IMR-90 (cell line): ENCODE measurements around the gene ZNF219.

ENCODE experiments used
- BHLHE40 ChIP-seq: fragments of 150-350 bp; IDR thresholded peaks from 2 replicates; pipeline ENCODE4 v1.6.1; 2016; ENCODE audit warnings: mild to moderate bottlenecking, low read depth, low read length
- CEBPB ChIP-seq: IDR thresholded peaks from 2 replicates; pipeline ENCODE4 v1.6.1; 2012; ENCODE audit warnings: low read depth, low read length, improper control_type of control experiment
- CHD1 ChIP-seq: IDR thresholded peaks from 2 replicates; pipeline ENCODE4 v1.6.1; 2012; ENCODE audit warnings: low read depth, low read length, improper control_type of control experiment
- ELK1 ChIP-seq: fragments of 150-350 bp; IDR thresholded peaks from 2 replicates; pipeline ENCODE4 v1.6.1; 2016; ENCODE audit warnings: low read depth, mild to moderate bottlenecking, low read length, moderate library complexity, borderline replicate concordance
- MAFK ChIP-seq: IDR thresholded peaks from 2 replicates; pipeline ENCODE4 v1.6.1; 2012; ENCODE audit warnings: low read depth, low read length, improper control_type of control experiment
- MXI1 ChIP-seq: IDR thresholded peaks from 2 replicates; pipeline ENCODE4 v1.6.1; 2012; ENCODE audit warnings: low read depth, mild to moderate bottlenecking, low read length, moderate library complexity, borderline replicate concordance
- POLR2A ChIP-seq: IDR thresholded peaks from 2 replicates; pipeline ENCODE4 v1.6.1; 2012; ENCODE audit warnings: mild to moderate bottlenecking, low read depth, low read length
- RAD21 ChIP-seq: IDR thresholded peaks from 2 replicates; pipeline ENCODE4 v1.6.1; 2012; ENCODE audit warnings: low read length, improper control_type of control experiment
- RCOR1 ChIP-seq: IDR thresholded peaks from 2 replicates; pipeline ENCODE4 v1.6.1; 2012; ENCODE audit warnings: mild to moderate bottlenecking, low read length, improper control_type of control experiment; ENCODE audit not compliant: insufficient replicate concordance
- RFX5 ChIP-seq: IDR thresholded peaks from 2 replicates; pipeline ENCODE4 v1.8.0; 2012; ENCODE audit warnings: low read depth, mild to moderate bottlenecking, low read length, moderate library complexity
- SMC3 ChIP-seq: fragments of 150-350 bp; IDR thresholded peaks from 2 replicates; pipeline ENCODE4 v1.6.1; 2016; ENCODE audit warnings: low read depth, mild to moderate bottlenecking, antibody characterized with exemption, low read length, moderate library complexity
- TF ChIP-seq, protein P1 (sequence below): conservative IDR thresholded peaks from 2 replicates; pipeline ENCODE4 v1.5.1; 2012; ENCODE audit warnings: mild to moderate bottlenecking, low read depth, low read length, improper control_type of control experiment
- TF ChIP-seq, protein P2 (sequence below): fragments of 150-350 bp; IDR thresholded peaks from 2 replicates; pipeline ENCODE4 v1.6.1; 2017; ENCODE audit warnings: mild to moderate bottlenecking, antibody characterized with exemption, low read length, low read depth

GRCh38 chr14:21059842-21060613 is 38.4 kb downstream of the ZNF219 start:
- TF ChIP-seq, protein P1, sequence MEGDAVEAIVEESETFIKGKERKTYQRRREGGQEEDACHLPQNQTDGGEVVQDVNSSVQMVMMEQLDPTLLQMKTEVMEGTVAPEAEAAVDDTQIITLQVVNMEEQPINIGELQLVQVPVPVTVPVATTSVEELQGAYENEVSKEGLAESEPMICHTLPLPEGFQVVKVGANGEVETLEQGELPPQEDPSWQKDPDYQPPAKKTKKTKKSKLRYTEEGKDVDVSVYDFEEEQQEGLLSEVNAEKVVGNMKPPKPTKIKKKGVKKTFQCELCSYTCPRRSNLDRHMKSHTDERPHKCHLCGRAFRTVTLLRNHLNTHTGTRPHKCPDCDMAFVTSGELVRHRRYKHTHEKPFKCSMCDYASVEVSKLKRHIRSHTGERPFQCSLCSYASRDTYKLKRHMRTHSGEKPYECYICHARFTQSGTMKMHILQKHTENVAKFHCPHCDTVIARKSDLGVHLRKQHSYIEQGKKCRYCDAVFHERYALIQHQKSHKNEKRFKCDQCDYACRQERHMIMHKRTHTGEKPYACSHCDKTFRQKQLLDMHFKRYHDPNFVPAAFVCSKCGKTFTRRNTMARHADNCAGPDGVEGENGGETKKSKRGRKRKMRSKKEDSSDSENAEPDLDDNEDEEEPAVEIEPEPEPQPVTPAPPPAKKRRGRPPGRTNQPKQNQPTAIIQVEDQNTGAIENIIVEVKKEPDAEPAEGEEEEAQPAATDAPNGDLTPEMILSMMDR = no peak
- TF ChIP-seq RCOR1 (no peak), POLR2A (no peak), SMC3 (no peak), RAD21 (no peak), CHD1 (no peak), RFX5 (no peak), CEBPB (no peak), MXI1 (no peak), MAFK (no peak), ELK1 (no peak), BHLHE40 (no peak)
- TF ChIP-seq, protein P2, sequence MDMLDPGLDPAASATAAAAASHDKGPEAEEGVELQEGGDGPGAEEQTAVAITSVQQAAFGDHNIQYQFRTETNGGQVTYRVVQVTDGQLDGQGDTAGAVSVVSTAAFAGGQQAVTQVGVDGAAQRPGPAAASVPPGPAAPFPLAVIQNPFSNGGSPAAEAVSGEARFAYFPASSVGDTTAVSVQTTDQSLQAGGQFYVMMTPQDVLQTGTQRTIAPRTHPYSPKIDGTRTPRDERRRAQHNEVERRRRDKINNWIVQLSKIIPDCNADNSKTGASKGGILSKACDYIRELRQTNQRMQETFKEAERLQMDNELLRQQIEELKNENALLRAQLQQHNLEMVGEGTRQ = no peak
